AG04449 (cell line): ENCODE results near the gene IL27RA.

Source experiments
- CTCF ChIA-PET: fragments of 350-600 bp; formaldehyde crosslinking; extraction: SDS; loops from one replicate; lab custom pipeline; 2021; ENCODE audit warnings: antibody characterized with exemption; lab: Yijun Ruan, JAX
- POLR2A ChIA-PET: fragments of 400-600, 350-600 bp; formaldehyde crosslinking; extraction: SDS; loops from one replicate; lab custom pipeline; 2020; ENCODE audit warnings: antibody characterized with exemption, inconsistent platforms; lab: Yijun Ruan, JAX
- DNase-seq: peaks from one replicate; pipeline ENCODE4 v3.0.0-alpha.2; 2010; ENCODE audit warnings: low read depth, low spot score
- H3K4me3 ChIP-seq: 2 replicates; pipeline ENCODE4 v1.5.1; 2011; ENCODE audit warnings: low read depth, mild to moderate bottlenecking, control low read depth, low read length
- CTCF ChIP-seq: IDR thresholded peaks from one replicate; pipeline ENCODE4 v1.5.1; 2011; ENCODE audit warnings: mild to moderate bottlenecking, moderate library complexity, low read length, control low read depth, inconsistent platforms; ENCODE audit not compliant: insufficient read depth; ENCODE audit errors: missing control alignments

Gene IL27RA

GRCh38 chr19:14031719-14032480, at the start of gene IL27RA:
Gene IL27RA, plus strand, starts transcription at chr19:14031762. Its CDS starts 111 bp downstream, at chr19:14031873.
- DNase-seq: no peak
- CTCF ChIA-PET: interaction anchor here (0.8 to 4.4 kb wide), 19 partner anchors 9 to 159 kb away, joined by 3 to 30 read pairs (median 4); partner anchors contain the start of genes BRME1, CC2D1A, MISP3 and PODNL1
- TF ChIP-seq CTCF: peak; percentile 80
- H3K4me3 ChIP-seq: peak within 1 kb of the TSS; percentile 73
- POLR2A ChIA-PET: interaction anchor here (1.0 to 1.2 kb wide), 2 partner anchors 15 to 25 kb away, joined by 3 to 4 read pairs; no protein-coding TSS in a partner anchor

GRCh38 chr19:13981988-13982501, 49.5 kb upstream of the IL27RA start:
- CTCF ChIA-PET: interaction anchor here (0.9 kb wide), 1 partner anchor 91 kb away, joined by 3 read pairs; the partner anchor contains the start of gene MISP3
- no peak overlapping the region for H3K4me3 ChIP-seq
- TF ChIP-seq CTCF: no peak
- no peak for DNase-seq
- POLR2A ChIA-PET: no interaction called here

- DNase-seq: no peak
- POLR2A ChIA-PET: no interaction called here
- no peak for TF ChIP-seq CTCF
- CTCF ChIA-PET: no interaction called here
- no peak overlapping the region for H3K4me3 ChIP-seq
These were observed 48.8 kb upstream of the IL27RA start for GRCh38 chr19:13982773-13983172.

GRCh38 chr19:13983213-13983889, 48.2 kb upstream of the IL27RA start:
- CTCF ChIA-PET: interaction anchor here (0.8 kb wide), 1 partner anchor 102 kb away, joined by 3 read pairs; no protein-coding TSS in a partner anchor
- POLR2A ChIA-PET: no interaction called here
- no peak for TF ChIP-seq CTCF
- no peak for DNase-seq
- no peak overlapping the region for H3K4me3 ChIP-seq

- TF ChIP-seq CTCF: no peak
- DNase-seq: no peak
- ChIA-PET POLR2A (no interaction called here), CTCF (interaction anchor here (0.6 to 0.8 kb wide), 2 partner anchors 11 to 103 kb away, joined by 3 read pairs; no protein-coding TSS in a partner anchor)
- H3K4me3 ChIP-seq: no peak overlapping the region
These were observed 47.4 kb upstream of the IL27RA start for GRCh38 chr19:13984186-13984585.
